GM23248 (cell line): ENCODE data around the gene TFAP2D. TPM values are rescaled to one million over a fixed set of nuclear protein-coding genes. Genes with fewer than 3 reads are reported as not detected.

Experiments
- DNase-seq: peaks from one replicate; pipeline ENCODE4 v3.0.0-alpha.2; 2015
- H2AFZ ChIP-seq: fragments of 200-600 bp; sonication (generic); 2 replicates; pipeline ENCODE4 v1.6.1; 2016; ENCODE audit warnings: antibody characterized with exemption
- H3F3A ChIP-seq: fragments of 200-600 bp; sonication (generic); 2 replicates; pipeline ENCODE4 v1.6.1; 2016; ENCODE audit warnings: mild to moderate bottlenecking, antibody characterized with exemption, mixed run types; ENCODE audit not compliant: insufficient read depth
- H3K27ac ChIP-seq: fragments of 200-600 bp; sonication (generic); 2 replicates; pipeline ENCODE4 v1.5.1; 2016; ENCODE audit warnings: mild to moderate bottlenecking
- H3K27me3 ChIP-seq: fragments of 200-600 bp; sonication (generic); replicated peaks from 2 replicates; pipeline ENCODE4 v1.6.1; 2016; ENCODE audit warnings: mild to moderate bottlenecking; ENCODE audit not compliant: insufficient read depth
- H3K36me3 ChIP-seq: fragments of 200-600 bp; sonication (generic); 2 replicates; pipeline ENCODE4 v1.6.1; 2016; ENCODE audit warnings: low read depth, mild to moderate bottlenecking
- H3K4me1 ChIP-seq: fragments of 200-600 bp; sonication (generic); 2 replicates; pipeline ENCODE4 v1.6.1; 2016; ENCODE audit warnings: mild to moderate bottlenecking; ENCODE audit not compliant: insufficient read depth
- H3K4me2 ChIP-seq: fragments of 200-600 bp; sonication (generic); one replicate; pipeline ENCODE4 v1.6.1; 2016; ENCODE audit warnings: mild to moderate bottlenecking; ENCODE audit not compliant: unreplicated experiment
- H3K4me3 ChIP-seq: fragments of 200-600 bp; sonication (generic); 2 replicates; pipeline ENCODE4 v1.5.1; 2016; ENCODE audit warnings: mild to moderate bottlenecking
- H3K79me2 ChIP-seq: fragments of 200-600 bp; sonication (generic); 2 replicates; pipeline ENCODE4 v1.6.1; 2016; ENCODE audit warnings: mild to moderate bottlenecking; ENCODE audit not compliant: insufficient read depth
- H3K9ac ChIP-seq: fragments of 200-600 bp; sonication (generic); 2 replicates; pipeline ENCODE4 v1.6.1; 2016; ENCODE audit warnings: mild to moderate bottlenecking
- H3K9me2 ChIP-seq: fragments of 200-600 bp; sonication (generic); 2 replicates; pipeline ENCODE4 v1.6.1; 2016; ENCODE audit warnings: mixed run types, mild to moderate bottlenecking, moderate library complexity; ENCODE audit not compliant: insufficient read depth
- H3K9me3 ChIP-seq: fragments of 200-600 bp; sonication (generic); one replicate; pipeline ENCODE4 v1.6.1; 2017; ENCODE audit warnings: low read depth
- H4K20me1 ChIP-seq: fragments of 200-600 bp; sonication (generic); 2 replicates; pipeline ENCODE4 v1.6.0; 2016; ENCODE audit not compliant: insufficient read depth
- EZH2 ChIP-seq: fragments of 200-600 bp; sonication (generic); IDR thresholded peaks from 2 replicates; pipeline ENCODE4 v1.6.1; 2018; ENCODE audit warnings: antibody characterized with exemption, mild to moderate bottlenecking; ENCODE audit not compliant: insufficient read depth, poor library complexity, severe bottlenecking
- EZH2phosphoT487 ChIP-seq: fragments of 200-600 bp; sonication (generic); IDR thresholded peaks from 2 replicates; pipeline ENCODE4 v1.6.1; 2018; ENCODE audit warnings: antibody characterized with exemption, moderate library complexity, mild to moderate bottlenecking, low read depth; ENCODE audit not compliant: insufficient read depth
- WGBS, 2 experiments: methylation state at CpG; one replicate each; pipeline ENCODE4 v1.1.6; 2015 to 2017; ENCODE audit warnings: low lambda C conversion rate in 2 of 2, low coverage in 1 of 2; ENCODE audit errors: missing lambda C conversion rate in 2 of 2; 5-methylcytosine and 5-hydroxymethylcytosine counted together
- in situ Hi-C: fragments of 300-500 bp; cut with MboI; formaldehyde crosslinking; loops from 2 replicates; pipeline ENCODE4 v1.15.0; 2020
- polyA plus RNA-seq: library from polyadenylated mRNA; unstranded; fragments of >200 nt; fragmentation: Nextera tagmentation; extraction: Ambion mirVana; gene quantifications from 2 replicates; pipeline ENCODE4 v1.2.1, GENCODE V29; 2016
- total RNA-seq: library from RNA; depleted of rRNA; stranded (reverse); fragments of >200 nt; shearing (Covaris generic); gene quantifications from 2 replicates; pipeline ENCODE4 v1.2.3, GENCODE V29; 2014; rRNA removed

The TFAP2D gene
- total and polyA plus RNA-seq, 2 experiments from 2014 or later = not detected

- H3K27me3 ChIP-seq = peaks cover 95% of the 10 kb centered on the region
- H3K4me1 ChIP-seq = no peaks in the 10 kb centered on the region
- no peaks in the 10 kb centered on the region for H3K79me2 ChIP-seq
- TF ChIP-seq EZH2phosphoT487 = no peak
- no peak for TF ChIP-seq EZH2
- H3K4me2 ChIP-seq = no peak overlapping the region
- in situ Hi-C loops = no loop called here
- no peak overlapping the region for H3K9ac ChIP-seq
- no peaks in the 10 kb centered on the region for H3K9me2 ChIP-seq
- 1 to 2% methylated on average over 6 of the region's 6 CpGs for WGBS, 2 experiments
- no peak overlapping the region for H2AFZ ChIP-seq
- DNase-seq = peak; percentile 16
- H3K4me3 ChIP-seq = no peak overlapping the region
- H3K27ac ChIP-seq = no peak overlapping the region
- H3K9me3 ChIP-seq = no peaks in the 10 kb centered on the region
- H4K20me1 ChIP-seq = no peaks in the 10 kb centered on the region
- no peaks in the 10 kb centered on the region for H3F3A ChIP-seq
- H3K36me3 ChIP-seq = no peaks in the 10 kb centered on the region
Measured at GRCh38 chr6:50822078-50822476, 108.8 kb downstream of the TFAP2D start.

Other genes starting within 250 kb of the TFAP2D start
- not detected in 2 replicates for gene TFAP2B, start 105.3 kb downstream of the TFAP2D start, total RNA-seq
- gene TFAP2B, start 105.3 kb downstream of the TFAP2D start, polyA plus RNA-seq = not detected in 2 replicates